ENCODE data around the gene POLR3A.

DNA sequence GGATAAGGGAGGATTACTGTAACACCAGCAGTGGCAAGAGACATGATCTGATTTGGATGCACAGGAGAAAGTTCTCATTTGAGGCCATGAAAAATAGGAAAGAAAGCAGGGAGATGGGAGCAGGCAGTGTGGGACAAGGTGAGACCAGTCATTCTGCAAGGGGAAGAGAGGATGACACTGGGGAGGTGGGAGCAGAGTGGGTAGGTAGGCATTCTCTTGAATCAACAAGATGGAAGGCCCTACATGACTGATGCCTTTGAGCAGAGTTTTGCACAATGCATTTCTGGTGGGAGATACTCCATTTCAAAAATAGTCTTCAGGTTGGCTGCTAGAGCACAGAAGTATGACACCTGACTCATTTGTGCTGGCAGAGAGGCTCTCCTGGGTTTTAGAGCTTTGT is 14.9 kb upstream of the POLR3A start:
- TF ChIP-seq POLR2A (IDR thresholded peaks at IDR 0.05) (no peak), POLR2AphosphoS5 (IDR thresholded peaks at IDR 0.05) (no peak)
- TF ChIP-seq, protein P1, sequence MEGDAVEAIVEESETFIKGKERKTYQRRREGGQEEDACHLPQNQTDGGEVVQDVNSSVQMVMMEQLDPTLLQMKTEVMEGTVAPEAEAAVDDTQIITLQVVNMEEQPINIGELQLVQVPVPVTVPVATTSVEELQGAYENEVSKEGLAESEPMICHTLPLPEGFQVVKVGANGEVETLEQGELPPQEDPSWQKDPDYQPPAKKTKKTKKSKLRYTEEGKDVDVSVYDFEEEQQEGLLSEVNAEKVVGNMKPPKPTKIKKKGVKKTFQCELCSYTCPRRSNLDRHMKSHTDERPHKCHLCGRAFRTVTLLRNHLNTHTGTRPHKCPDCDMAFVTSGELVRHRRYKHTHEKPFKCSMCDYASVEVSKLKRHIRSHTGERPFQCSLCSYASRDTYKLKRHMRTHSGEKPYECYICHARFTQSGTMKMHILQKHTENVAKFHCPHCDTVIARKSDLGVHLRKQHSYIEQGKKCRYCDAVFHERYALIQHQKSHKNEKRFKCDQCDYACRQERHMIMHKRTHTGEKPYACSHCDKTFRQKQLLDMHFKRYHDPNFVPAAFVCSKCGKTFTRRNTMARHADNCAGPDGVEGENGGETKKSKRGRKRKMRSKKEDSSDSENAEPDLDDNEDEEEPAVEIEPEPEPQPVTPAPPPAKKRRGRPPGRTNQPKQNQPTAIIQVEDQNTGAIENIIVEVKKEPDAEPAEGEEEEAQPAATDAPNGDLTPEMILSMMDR (IDR thresholded peaks at IDR 0.05) = no peak

Data from prostate gland (tissue), 2 donors.